Calu3 (cell line): ENCODE measurements around the gene INCA1. TPM values are rescaled to one million over a fixed set of nuclear protein-coding genes. Genes with fewer than 3 reads are reported as not detected.
"Not testable (repeated sequence)": the region's sequence is repeated elsewhere in the genome, so short reads cannot be mapped to it uniquely, and the experiment has no call there.

Experiments
- BruUV-seq: library from RNA; stranded (reverse); fragments of 400-500 nt; replicated peaks from 2 replicates; lab custom pipeline; 2021; lab: Mats Ljungman, UMichigan
- CTCF ChIA-PET: fragments of 300-600 bp; sonication (Branson Sonifier 250); formaldehyde crosslinking; loops from one replicate; lab custom pipeline; 2022; ENCODE audit warnings: antibody characterized with exemption; lab: Charles Lee
- DNase-seq: peaks from one replicate; pipeline ENCODE4 v3.0.0; 2022
- H3K27ac Mint-ChIP-seq: one replicate; pipeline ENCODE4 v1.8.0; 2022; ENCODE audit warnings: mixed read lengths; ENCODE audit not compliant: unreplicated experiment
- H3K27me3 Mint-ChIP-seq: one replicate; pipeline ENCODE4 v1.8.0; 2022; ENCODE audit warnings: mixed read lengths; ENCODE audit not compliant: unreplicated experiment
- H3K36me3 Mint-ChIP-seq: one replicate; pipeline ENCODE4 v1.8.0; 2022; ENCODE audit warnings: mild to moderate bottlenecking, moderate library complexity, mixed read lengths; ENCODE audit not compliant: insufficient read depth, unreplicated experiment
- H3K4me1 Mint-ChIP-seq: one replicate; pipeline ENCODE4 v1.8.0; 2022; ENCODE audit warnings: mild to moderate bottlenecking, low read depth, mixed read lengths; ENCODE audit not compliant: unreplicated experiment
- H3K4me3 Mint-ChIP-seq: one replicate; pipeline ENCODE4 v1.8.0; 2022; ENCODE audit warnings: mild to moderate bottlenecking, low read depth, moderate library complexity, mixed read lengths; ENCODE audit not compliant: unreplicated experiment
- H3K9me3 Mint-ChIP-seq: one replicate; pipeline ENCODE4 v1.8.0; 2022; ENCODE audit warnings: low read depth, mixed read lengths; ENCODE audit not compliant: unreplicated experiment
- intact Hi-C: fragments of 100-400 bp; cut with micrococcal nuclease; formaldehyde crosslinking; loops from one replicate; pipeline ENCODE4 v1.10.0; 2022; ENCODE audit not compliant: unreplicated experiment
- total RNA-seq: library from RNA; stranded (reverse); gene quantifications from 2 replicates; pipeline ENCODE4 v1.2.3, GENCODE V29; 2022
- TF ChIP-seq, protein P1 (sequence below): fragments of 200-600 bp; IDR thresholded peaks from one replicate; pipeline ENCODE4 v1.8.0; 2022; ENCODE audit warnings: antibody characterized with exemption; ENCODE audit not compliant: unreplicated experiment

Gene INCA1
- total RNA-seq, 1 experiment from 2014 or later: 0.54 TPM

DNA sequence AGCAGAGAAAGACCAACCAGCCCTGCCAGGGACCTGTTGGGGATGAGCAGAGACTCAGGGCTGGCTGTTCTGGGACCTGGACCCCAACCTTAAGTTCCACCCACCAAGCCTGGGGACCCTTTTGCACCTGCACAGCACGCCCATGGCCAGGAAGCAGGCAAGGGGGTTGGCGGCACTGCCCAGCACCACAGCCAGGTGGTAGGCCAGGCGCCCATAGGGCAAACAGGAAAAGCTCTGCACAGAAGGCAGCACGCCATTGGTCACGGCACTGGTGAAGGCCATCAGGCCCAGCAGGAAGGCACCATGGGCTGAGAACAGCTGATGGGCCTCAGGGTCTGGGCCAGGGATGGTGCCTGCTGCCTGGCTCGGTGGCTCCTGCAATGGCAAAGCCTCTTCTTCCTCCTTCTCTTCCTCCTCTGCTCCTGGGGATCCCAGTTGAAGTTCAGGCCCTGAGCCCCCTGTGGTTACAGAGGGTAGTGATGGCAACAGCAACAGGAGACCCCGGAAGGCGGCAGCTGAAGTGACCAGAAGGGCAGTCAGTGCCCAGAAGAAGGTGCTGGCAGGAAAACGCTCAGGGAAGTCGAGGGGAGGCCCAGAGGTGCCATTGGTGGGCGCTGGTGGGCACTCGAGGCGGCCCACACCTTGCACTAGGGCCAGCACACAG is 36.2 kb upstream of the INCA1 start:
- intact Hi-C loops: no loop called here
- H3K27ac Mint-ChIP-seq: no peak overlapping the region

DNA sequence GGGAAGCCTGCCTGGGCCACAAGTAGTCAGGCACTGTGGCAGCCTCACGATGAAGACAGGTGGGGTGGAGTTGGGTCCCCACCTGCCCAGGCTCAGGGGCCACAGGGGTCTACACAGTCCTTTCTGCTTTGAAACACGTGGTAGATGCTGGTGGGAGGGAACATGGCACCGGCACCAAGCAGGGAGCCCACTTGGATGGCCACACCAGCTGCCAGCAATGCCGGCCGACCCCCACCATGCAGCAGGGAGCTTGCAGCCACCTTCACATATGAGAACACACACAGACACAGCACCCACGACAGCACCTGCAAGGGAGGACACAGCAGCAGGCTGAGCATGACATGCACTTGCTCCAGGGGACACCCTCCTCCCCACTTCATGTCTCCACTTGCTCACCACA is 35.5 kb upstream of the INCA1 start:
- TF ChIP-seq, protein P1, sequence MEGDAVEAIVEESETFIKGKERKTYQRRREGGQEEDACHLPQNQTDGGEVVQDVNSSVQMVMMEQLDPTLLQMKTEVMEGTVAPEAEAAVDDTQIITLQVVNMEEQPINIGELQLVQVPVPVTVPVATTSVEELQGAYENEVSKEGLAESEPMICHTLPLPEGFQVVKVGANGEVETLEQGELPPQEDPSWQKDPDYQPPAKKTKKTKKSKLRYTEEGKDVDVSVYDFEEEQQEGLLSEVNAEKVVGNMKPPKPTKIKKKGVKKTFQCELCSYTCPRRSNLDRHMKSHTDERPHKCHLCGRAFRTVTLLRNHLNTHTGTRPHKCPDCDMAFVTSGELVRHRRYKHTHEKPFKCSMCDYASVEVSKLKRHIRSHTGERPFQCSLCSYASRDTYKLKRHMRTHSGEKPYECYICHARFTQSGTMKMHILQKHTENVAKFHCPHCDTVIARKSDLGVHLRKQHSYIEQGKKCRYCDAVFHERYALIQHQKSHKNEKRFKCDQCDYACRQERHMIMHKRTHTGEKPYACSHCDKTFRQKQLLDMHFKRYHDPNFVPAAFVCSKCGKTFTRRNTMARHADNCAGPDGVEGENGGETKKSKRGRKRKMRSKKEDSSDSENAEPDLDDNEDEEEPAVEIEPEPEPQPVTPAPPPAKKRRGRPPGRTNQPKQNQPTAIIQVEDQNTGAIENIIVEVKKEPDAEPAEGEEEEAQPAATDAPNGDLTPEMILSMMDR: no peak
- CTCF ChIA-PET: interaction anchor here (0.6 kb wide), 1 partner anchor 594 kb away, joined by 3 read pairs; no protein-coding TSS in a partner anchor
- Mint-ChIP-seq H3K4me1 (no peaks in the 10 kb centered on the region), H3K27me3 (no peaks in the 10 kb centered on the region), H3K36me3 (peaks cover 6% of the 10 kb centered on the region), H3K27ac (no peak overlapping the region), H3K4me3 (no peak overlapping the region), H3K9me3 (no peaks in the 10 kb centered on the region)
- intact Hi-C loops: no loop called here
- BruUV-seq: no TSS peak
- no peak for DNase-seq

More for the DNA sequence above, 36.2 kb upstream of the INCA1 start:
- no peaks in the 10 kb centered on the region for H3K4me1 Mint-ChIP-seq
- H3K36me3 Mint-ChIP-seq: peaks cover 6% of the 10 kb centered on the region
- no peak for DNase-seq
- H3K4me3 Mint-ChIP-seq: no peak overlapping the region
- H3K27me3 Mint-ChIP-seq: no peaks in the 10 kb centered on the region
- TF ChIP-seq, protein P1: no peak
- CTCF ChIA-PET: no interaction called here
- H3K9me3 Mint-ChIP-seq: no peaks in the 10 kb centered on the region
- no TSS peak for BruUV-seq

DNA sequence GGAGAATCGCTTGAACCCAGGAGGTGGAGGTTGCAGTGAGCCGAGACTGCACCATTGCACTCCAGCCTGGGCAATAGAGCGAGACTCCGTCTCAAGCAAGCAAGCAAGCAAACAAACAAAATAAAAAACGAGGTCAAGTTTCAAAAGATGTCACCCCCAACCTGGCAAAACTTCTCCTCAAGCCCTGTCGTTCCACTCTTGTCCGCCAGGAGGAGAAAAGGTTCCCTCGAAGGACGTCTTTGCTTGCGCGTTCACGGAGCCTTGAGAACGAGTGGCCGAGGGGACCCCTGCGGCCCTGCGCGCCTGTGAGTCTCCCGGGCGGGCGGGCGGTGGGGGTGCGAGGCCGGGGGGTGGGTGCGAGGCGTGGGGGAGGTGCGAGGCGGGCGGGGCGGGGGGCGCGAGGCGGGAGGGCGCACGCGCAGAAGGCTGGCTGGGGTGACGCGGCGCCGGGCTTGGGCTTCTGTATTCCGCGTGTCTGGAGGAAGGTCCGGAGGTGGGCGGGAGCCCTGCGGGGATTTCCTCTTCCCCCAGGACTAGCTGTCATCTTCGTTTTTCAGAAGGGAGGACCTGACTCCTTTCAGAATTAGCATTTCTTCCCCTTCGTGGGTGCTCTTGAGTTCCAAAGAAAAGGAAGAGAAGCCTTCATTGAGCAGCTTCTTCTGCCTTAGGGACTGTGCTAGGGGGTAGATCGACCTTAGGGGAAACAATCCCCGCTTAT is 34.2 kb upstream of the INCA1 start:
- peak; percentile 71 for DNase-seq
- no peak overlapping the region for H3K27ac Mint-ChIP-seq
- no peaks in the 10 kb centered on the region for H3K9me3 Mint-ChIP-seq
- no peaks in the 10 kb centered on the region for H3K4me1 Mint-ChIP-seq
- no peaks in the 10 kb centered on the region for H3K27me3 Mint-ChIP-seq
- BruUV-seq: no TSS peak
- H3K4me3 Mint-ChIP-seq: peak overlapping the region; percentile 54
- peaks cover 6% of the 10 kb centered on the region for H3K36me3 Mint-ChIP-seq
- intact Hi-C loops: loop anchor here (1.0 kb wide), 1 partner anchor 31 kb away; no protein-coding TSS in a partner anchor
- CTCF ChIA-PET: no interaction called here
- TF ChIP-seq, protein P1: peak; percentile 45

DNA sequence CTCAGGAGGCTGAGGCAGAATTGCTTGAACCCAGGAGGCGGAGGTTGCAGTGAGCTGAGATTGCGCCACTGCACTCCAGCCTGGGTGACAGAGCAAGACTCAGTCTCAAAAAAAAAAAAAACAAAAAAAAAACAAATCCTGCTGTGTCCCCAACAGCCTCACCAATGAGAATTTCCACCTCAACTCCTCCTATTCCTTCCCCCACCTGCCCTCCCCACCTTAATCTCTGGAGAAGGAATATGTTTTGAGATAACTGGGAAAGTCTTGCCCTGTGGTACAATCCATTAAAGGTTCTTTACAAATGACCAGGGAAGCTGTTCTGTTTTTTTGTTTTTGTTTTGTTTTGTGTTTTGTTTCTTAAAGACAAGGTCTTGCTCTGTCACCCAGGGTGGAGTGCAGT is 32.8 kb upstream of the INCA1 start:
- BruUV-seq, H3K36me3 Mint-ChIP-seq, H3K9me3 Mint-ChIP-seq, H3K27me3 Mint-ChIP-seq, intact Hi-C loops, H3K4me1 Mint-ChIP-seq, H3K27ac Mint-ChIP-seq, DNase-seq, H3K4me3 Mint-ChIP-seq, CTCF ChIA-PET: not testable (repeated sequence)
